ENCODE measurements around the gene STK24.

DNA sequence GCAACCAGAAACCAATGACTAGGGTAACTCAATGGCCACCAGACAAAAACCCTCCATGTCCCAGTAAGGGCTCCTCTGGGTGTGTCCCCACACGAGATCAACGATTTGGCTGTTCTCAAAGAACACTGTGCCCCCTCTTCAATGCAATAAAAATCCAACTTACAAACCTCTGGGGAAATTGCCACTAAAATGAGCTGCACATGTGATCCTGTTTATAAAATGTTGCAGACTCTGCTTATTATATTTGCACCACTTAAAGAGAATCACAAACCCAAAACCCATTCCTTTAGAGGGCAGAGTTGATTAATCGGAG, 80.5 kb downstream of the STK24 start:
- TF ChIP-seq, protein P1, sequence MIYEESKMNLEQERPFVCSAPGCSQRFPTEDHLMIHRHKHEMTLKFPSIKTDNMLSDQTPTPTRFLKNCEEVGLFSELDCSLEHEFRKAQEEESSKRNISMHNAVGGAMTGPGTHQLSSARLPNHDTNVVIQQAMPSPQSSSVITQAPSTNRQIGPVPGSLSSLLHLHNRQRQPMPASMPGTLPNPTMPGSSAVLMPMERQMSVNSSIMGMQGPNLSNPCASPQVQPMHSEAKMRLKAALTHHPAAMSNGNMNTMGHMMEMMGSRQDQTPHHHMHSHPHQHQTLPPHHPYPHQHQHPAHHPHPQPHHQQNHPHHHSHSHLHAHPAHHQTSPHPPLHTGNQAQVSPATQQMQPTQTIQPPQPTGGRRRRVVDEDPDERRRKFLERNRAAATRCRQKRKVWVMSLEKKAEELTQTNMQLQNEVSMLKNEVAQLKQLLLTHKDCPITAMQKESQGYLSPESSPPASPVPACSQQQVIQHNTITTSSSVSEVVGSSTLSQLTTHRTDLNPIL (CRISPR knock-in tag; IDR thresholded peaks at IDR 0.05; ENCODE audit: low read depth) = no peak
- TF ChIP-seq ISL1 (CRISPR knock-in tag; IDR thresholded peaks at IDR 0.05) = no peak
- no peak for TF ChIP-seq ZNF8 (CRISPR knock-in tag; IDR thresholded peaks at IDR 0.05)
- no peak for TF ChIP-seq ESRRG (CRISPR knock-in tag; IDR thresholded peaks at IDR 0.05)
- no peak for TF ChIP-seq SNAI2 (CRISPR knock-in tag; IDR thresholded peaks at IDR 0.05)
- TF ChIP-seq ARNTL (CRISPR knock-in tag; IDR thresholded peaks at IDR 0.05; ENCODE audit: borderline replicate concordance, low read depth) = no peak
- no peak for TF ChIP-seq ZFP30 (CRISPR knock-in tag; IDR thresholded peaks at IDR 0.05)
- TF ChIP-seq, protein P2, sequence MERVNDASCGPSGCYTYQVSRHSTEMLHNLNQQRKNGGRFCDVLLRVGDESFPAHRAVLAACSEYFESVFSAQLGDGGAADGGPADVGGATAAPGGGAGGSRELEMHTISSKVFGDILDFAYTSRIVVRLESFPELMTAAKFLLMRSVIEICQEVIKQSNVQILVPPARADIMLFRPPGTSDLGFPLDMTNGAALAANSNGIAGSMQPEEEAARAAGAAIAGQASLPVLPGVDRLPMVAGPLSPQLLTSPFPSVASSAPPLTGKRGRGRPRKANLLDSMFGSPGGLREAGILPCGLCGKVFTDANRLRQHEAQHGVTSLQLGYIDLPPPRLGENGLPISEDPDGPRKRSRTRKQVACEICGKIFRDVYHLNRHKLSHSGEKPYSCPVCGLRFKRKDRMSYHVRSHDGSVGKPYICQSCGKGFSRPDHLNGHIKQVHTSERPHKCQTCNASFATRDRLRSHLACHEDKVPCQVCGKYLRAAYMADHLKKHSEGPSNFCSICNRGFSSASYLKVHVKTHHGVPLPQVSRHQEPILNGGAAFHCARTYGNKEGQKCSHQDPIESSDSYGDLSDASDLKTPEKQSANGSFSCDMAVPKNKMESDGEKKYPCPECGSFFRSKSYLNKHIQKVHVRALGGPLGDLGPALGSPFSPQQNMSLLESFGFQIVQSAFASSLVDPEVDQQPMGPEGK (CRISPR knock-in tag; IDR thresholded peaks at IDR 0.05; ENCODE audit: borderline replicate concordance) = no peak
- TF ChIP-seq BACH2 (CRISPR knock-in tag; IDR thresholded peaks at IDR 0.05; ENCODE audit: borderline replicate concordance) = no peak
- TF ChIP-seq, protein P3, sequence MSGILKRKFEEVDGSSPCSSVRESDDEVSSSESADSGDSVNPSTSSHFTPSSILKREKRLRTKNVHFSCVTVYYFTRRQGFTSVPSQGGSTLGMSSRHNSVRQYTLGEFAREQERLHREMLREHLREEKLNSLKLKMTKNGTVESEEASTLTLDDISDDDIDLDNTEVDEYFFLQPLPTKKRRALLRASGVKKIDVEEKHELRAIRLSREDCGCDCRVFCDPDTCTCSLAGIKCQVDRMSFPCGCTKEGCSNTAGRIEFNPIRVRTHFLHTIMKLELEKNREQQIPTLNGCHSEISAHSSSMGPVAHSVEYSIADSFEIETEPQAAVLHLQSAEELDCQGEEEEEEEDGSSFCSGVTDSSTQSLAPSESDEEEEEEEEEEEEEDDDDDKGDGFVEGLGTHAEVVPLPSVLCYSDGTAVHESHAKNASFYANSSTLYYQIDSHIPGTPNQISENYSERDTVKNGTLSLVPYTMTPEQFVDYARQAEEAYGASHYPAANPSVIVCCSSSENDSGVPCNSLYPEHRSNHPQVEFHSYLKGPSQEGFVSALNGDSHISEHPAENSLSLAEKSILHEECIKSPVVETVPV (CRISPR knock-in tag; IDR thresholded peaks at IDR 0.05) = no peak
- TF ChIP-seq, protein P4, sequence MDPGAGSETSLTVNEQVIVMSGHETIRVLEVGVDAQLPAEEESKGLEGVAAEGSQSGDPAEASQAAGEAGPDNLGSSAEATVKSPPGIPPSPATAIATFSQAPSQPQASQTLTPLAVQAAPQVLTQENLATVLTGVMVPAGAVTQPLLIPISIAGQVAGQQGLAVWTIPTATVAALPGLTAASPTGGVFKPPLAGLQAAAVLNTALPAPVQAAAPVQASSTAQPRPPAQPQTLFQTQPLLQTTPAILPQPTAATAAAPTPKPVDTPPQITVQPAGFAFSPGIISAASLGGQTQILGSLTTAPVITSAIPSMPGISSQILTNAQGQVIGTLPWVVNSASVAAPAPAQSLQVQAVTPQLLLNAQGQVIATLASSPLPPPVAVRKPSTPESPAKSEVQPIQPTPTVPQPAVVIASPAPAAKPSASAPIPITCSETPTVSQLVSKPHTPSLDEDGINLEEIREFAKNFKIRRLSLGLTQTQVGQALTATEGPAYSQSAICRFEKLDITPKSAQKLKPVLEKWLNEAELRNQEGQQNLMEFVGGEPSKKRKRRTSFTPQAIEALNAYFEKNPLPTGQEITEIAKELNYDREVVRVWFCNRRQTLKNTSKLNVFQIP (CRISPR knock-in tag; IDR thresholded peaks at IDR 0.05; ENCODE audit: borderline replicate concordance, low read depth) = no peak
- no peak for TF ChIP-seq PPARA (CRISPR knock-in tag; IDR thresholded peaks at IDR 0.05; ENCODE audit: borderline replicate concordance)
- TF ChIP-seq CSDC2 (CRISPR knock-in tag; IDR thresholded peaks at IDR 0.05) = no peak
- TF ChIP-seq ZNF70 (CRISPR knock-in tag; IDR thresholded peaks at IDR 0.05) = no peak
